ENCODE results near the gene TNPO3. TPM values are rescaled to one million over a fixed set of nuclear protein-coding genes. Genes with fewer than 3 reads are reported as not detected.

The TNPO3 gene
- total RNA-seq, 1 experiment from 2014 or later, result 58.5 TPM

GRCh38 chr7:129008645-129009414 is 46.1 kb downstream of the TNPO3 start:
- peaks cover 8 to 9% of the 10 kb centered on the region in 2 experiments; a peak in 3 of 4 replicates for H3K36me3 ChIP-seq (ENCODE audit: control insufficient read depth in 1 of 2, insufficient read depth in 2 of 2, low read length in 2 of 2)
- H3K9me2 ChIP-seq (ENCODE audit: insufficient read depth), result no peaks in the 10 kb centered on the region
- no TSS peak for BruUV-seq (replicated peaks)
- intact Hi-C loops (cut with micrococcal nuclease), result no loop called here
- H3K27me3 ChIP-seq (ENCODE audit: insufficient read depth, low read length), result no peaks in the 10 kb centered on the region
- POLR2A ChIA-PET, result no interaction called here
- H3K4me1 ChIP-seq (ENCODE audit: control insufficient read depth in 1 of 2, insufficient read depth in 2 of 2, low read length in 2 of 2), result no peaks in the 10 kb centered on the region
- TF ChIP-seq CBX3 (IDR thresholded peaks at IDR 0.05; ENCODE audit: low read depth) (no peak), EZH2phosphoT487 (IDR thresholded peaks at IDR 0.05; ENCODE audit: borderline replicate concordance) (no peak), FOSL1 (IDR thresholded peaks at IDR 0.05; ENCODE audit: low read depth) (no peak), ELF1 (IDR thresholded peaks at IDR 0.05; ENCODE audit: borderline replicate concordance, low read depth) (no peak), CTCF (IDR thresholded peaks at IDR 0.05 in 2 of 3, conservative IDR thresholded peaks at IDR 0.05 in 1 of 3; ENCODE audit: borderline replicate concordance in 1 of 3, insufficient read depth in 1 of 3, low read depth in 2 of 3, low read length in 2 of 3) (no peak), SP1 (IDR thresholded peaks at IDR 0.05; ENCODE audit: low read depth) (no peak), CEBPB (IDR thresholded peaks at IDR 0.05; ENCODE audit: low read depth) (no peak), ATF3 (IDR thresholded peaks at IDR 0.05) (no peak), JUND (IDR thresholded peaks at IDR 0.05) (no peak), YY1 (IDR thresholded peaks at IDR 0.05; ENCODE audit: extremely low read depth, insufficient replicate concordance, low read depth, low read length) (no peak), POLR2A (IDR thresholded peaks at IDR 0.05; ENCODE audit: borderline replicate concordance, extremely low read depth, insufficient read depth, insufficient read length) (no peak), TCF7L2 (IDR thresholded peaks at IDR 0.05; ENCODE audit: borderline replicate concordance, extremely low read depth, insufficient read depth, insufficient read length) (no peak), ZFX (IDR thresholded peaks at IDR 0.05) (no peak), POLR2AphosphoS5 (IDR thresholded peaks at IDR 0.05; ENCODE audit: low read depth, low read length) (no peak), EZH2 (IDR thresholded peaks at IDR 0.05) (no peak)
- no peak overlapping the region for H3K9ac ChIP-seq (ENCODE audit: low read length)
- no peaks in the 10 kb centered on the region for H3K9me3 ChIP-seq (ENCODE audit: control insufficient read depth in 1 of 2, insufficient read depth in 1 of 2, low read depth in 1 of 2, low read length in 2 of 2)
- peaks cover 66% of the 10 kb centered on the region for H3K79me2 ChIP-seq (ENCODE audit: insufficient read depth, low read length)
- RAD21 ChIA-PET (ENCODE audit: low non-redundant PET in 1 of 2, low total read pairs in 2 of 2, uncharacterized antibody in 2 of 2, unreplicated experiment in 2 of 2), result no interaction called here
- H2AFZ ChIP-seq (ENCODE audit: low read depth, low read length, poor library complexity, severe bottlenecking), result no peak overlapping the region
- ATAC-seq (no peak), DNase-seq (ENCODE audit: low read depth, low spot score) (no peak)
- no peak overlapping the region for H3K4me2 ChIP-seq (ENCODE audit: low read length)
- no peak overlapping the region for H3K4me3 ChIP-seq (replicated peaks in 1 of 2; ENCODE audit: low read depth in 1 of 2, low read length in 2 of 2)
- no peak overlapping the region for H3K27ac ChIP-seq (ENCODE audit: low read depth, low read length)
- CTCF ChIA-PET, result no interaction called here
- H4K20me1 ChIP-seq (ENCODE audit: insufficient read depth), result no peaks in the 10 kb centered on the region; the same call in 1 of the 2 replicates
